A673 (cell line): ENCODE measurements around the gene EXPH5. TPM values are rescaled to one million over a fixed set of nuclear protein-coding genes. Genes with fewer than 3 reads are reported as not detected.

Experiments
- BruUV-seq: library from RNA; stranded (reverse); fragments of 400-500 nt; replicated peaks from 2 replicates; lab custom pipeline; 2021; lab: Mats Ljungman, UMichigan
- CTCF ChIA-PET: fragments of 300-600 bp; sonication (Branson Sonifier 250); formaldehyde crosslinking; loops from one replicate; lab custom pipeline; 2022; ENCODE audit warnings: antibody characterized with exemption; lab: Charles Lee
- POLR2A ChIA-PET: fragments of 300-600 bp; sonication (Branson Sonifier 250); formaldehyde crosslinking; loops from one replicate; lab custom pipeline; 2022; ENCODE audit warnings: antibody characterized with exemption; ENCODE audit not compliant: low non-redundant PET; lab: Charles Lee
- DNase-seq: peaks from one replicate; pipeline ENCODE4 v3.0.0-alpha.2; 2015; ENCODE audit warnings: low spot score
- H3K27ac ChIP-seq: fragments of 200-600 bp; sonication (generic); 2 replicates; pipeline ENCODE4 v1.5.1; 2016; ENCODE audit warnings: mixed run types, low read depth, mild to moderate bottlenecking, mixed read lengths, antibody characterized with exemption, low read length; ENCODE audit not compliant: poor library complexity, severe bottlenecking
- H3K27me3 ChIP-seq: fragments of 200-600 bp; sonication (generic); replicated peaks from 2 replicates; pipeline ENCODE4 v1.6.1; 2017; ENCODE audit warnings: mixed run types, low read depth, mild to moderate bottlenecking, mixed read lengths, antibody characterized with exemption, low read length; ENCODE audit not compliant: insufficient read depth, poor library complexity
- H3K36me3 ChIP-seq: fragments of 200-600 bp; sonication (generic); 2 replicates; pipeline ENCODE4 v1.6.1; 2016; ENCODE audit warnings: mixed run types, mild to moderate bottlenecking, mixed read lengths, antibody characterized with exemption, low read length; ENCODE audit not compliant: insufficient read depth, poor library complexity, severe bottlenecking
- H3K4me1 ChIP-seq: fragments of 200-600 bp; sonication (generic); 2 replicates; pipeline ENCODE4 v1.6.1; 2017; ENCODE audit warnings: mixed run types, mild to moderate bottlenecking, mixed read lengths, antibody characterized with exemption, low read length; ENCODE audit not compliant: insufficient read depth, poor library complexity, severe bottlenecking
- H3K4me3 ChIP-seq: fragments of 200-600 bp; sonication (generic); 2 replicates; pipeline ENCODE4 v1.5.1; 2016; ENCODE audit warnings: low read depth, mixed run types, mild to moderate bottlenecking, mixed read lengths, low read length; ENCODE audit not compliant: poor library complexity, severe bottlenecking
- H3K9me3 ChIP-seq: fragments of 200-600 bp; sonication (generic); 2 replicates; pipeline ENCODE4 v1.6.1; 2016; ENCODE audit warnings: mixed run types, low read depth, mild to moderate bottlenecking, mixed read lengths, antibody characterized with exemption, low read length; ENCODE audit not compliant: poor library complexity, severe bottlenecking
- CTCF ChIP-seq: fragments of 300-800, 200-600 bp; sonication (generic); conservative IDR thresholded peaks from 2 replicates; pipeline ENCODE4 v1.5.1; 2017; ENCODE audit warnings: low read depth, mild to moderate bottlenecking, antibody characterized with exemption, low read length, moderate library complexity, mixed read lengths
- EZH2 ChIP-seq: fragments of 200-600 bp; sonication (generic); IDR thresholded peaks from 2 replicates; pipeline ENCODE4 v1.6.1; 2017; ENCODE audit warnings: borderline replicate concordance, low read depth, mild to moderate bottlenecking, mixed read lengths, antibody characterized with exemption, low read length; ENCODE audit not compliant: poor library complexity, severe bottlenecking
- intact Hi-C: fragments of 100-400 bp; cut with micrococcal nuclease; formaldehyde crosslinking; loops from one replicate; pipeline ENCODE4 v1.10.0; 2022; ENCODE audit not compliant: unreplicated experiment
- total RNA-seq: library from RNA; stranded (reverse); gene quantifications from 2 replicates; pipeline ENCODE4 v1.2.3, GENCODE V29; 2021

The EXPH5 gene
- total RNA-seq, 1 experiment from 2014 or later: 0.26 TPM

- H3K27ac ChIP-seq: peak overlapping the region; percentile 97
- H3K4me3 ChIP-seq: peak overlapping the region; percentile 62
- no peaks in the 10 kb centered on the region for H3K27me3 ChIP-seq
- CTCF ChIA-PET: no interaction called here
- BruUV-seq: no TSS peak
- peaks cover 14% of the 10 kb centered on the region for H3K4me1 ChIP-seq
- TF ChIP-seq EZH2 (no peak), CTCF (no peak)
- intact Hi-C loops: loop anchor here (10.0 kb wide), 1 partner anchor 274 kb away; the partner anchor contains the start of genes ATM and NPAT
- no peak for DNase-seq
- POLR2A ChIA-PET: interaction anchor here (0.8 kb wide), 1 partner anchor 173 kb away, joined by 5 read pairs; no protein-coding TSS in a partner anchor
- H3K36me3 ChIP-seq: peaks cover 4% of the 10 kb centered on the region
- no peaks in the 10 kb centered on the region for H3K9me3 ChIP-seq
Measured at GRCh38 chr11:108498816-108499408, 94.7 kb downstream of the EXPH5 start.

- ChIA-PET CTCF (no interaction called here), POLR2A (interaction anchor here (0.8 kb wide), 1 partner anchor 173 kb away, joined by 5 read pairs; no protein-coding TSS in a partner anchor)
- BruUV-seq: TSS peak; percentile 36
- Histone ChIP-seq H3K4me1 (peaks cover 14% of the 10 kb centered on the region), H3K27ac (peak within 1 kb of the TSS; percentile 97), H3K27me3 (no peaks in the 10 kb centered on the region), H3K9me3 (no peaks in the 10 kb centered on the region), H3K36me3 (peaks cover 4% of the 10 kb centered on the region), H3K4me3 (peak within 1 kb of the TSS; percentile 62)
- intact Hi-C loops: loop anchor here (10.0 kb wide), 1 partner anchor 273 kb away; the partner anchor contains the start of genes ATM and NPAT
- no peak for TF ChIP-seq CTCF
- DNase-seq: peak; percentile 86
Measured at GRCh38 chr11:108498046-108498815, 95.3 kb downstream of the EXPH5 start, which contains the start of gene POGLUT3. POGLUT3 (minus strand) TSS chr11:108498384; CDS start chr11:108498366, 18 bp downstream.

DNA sequence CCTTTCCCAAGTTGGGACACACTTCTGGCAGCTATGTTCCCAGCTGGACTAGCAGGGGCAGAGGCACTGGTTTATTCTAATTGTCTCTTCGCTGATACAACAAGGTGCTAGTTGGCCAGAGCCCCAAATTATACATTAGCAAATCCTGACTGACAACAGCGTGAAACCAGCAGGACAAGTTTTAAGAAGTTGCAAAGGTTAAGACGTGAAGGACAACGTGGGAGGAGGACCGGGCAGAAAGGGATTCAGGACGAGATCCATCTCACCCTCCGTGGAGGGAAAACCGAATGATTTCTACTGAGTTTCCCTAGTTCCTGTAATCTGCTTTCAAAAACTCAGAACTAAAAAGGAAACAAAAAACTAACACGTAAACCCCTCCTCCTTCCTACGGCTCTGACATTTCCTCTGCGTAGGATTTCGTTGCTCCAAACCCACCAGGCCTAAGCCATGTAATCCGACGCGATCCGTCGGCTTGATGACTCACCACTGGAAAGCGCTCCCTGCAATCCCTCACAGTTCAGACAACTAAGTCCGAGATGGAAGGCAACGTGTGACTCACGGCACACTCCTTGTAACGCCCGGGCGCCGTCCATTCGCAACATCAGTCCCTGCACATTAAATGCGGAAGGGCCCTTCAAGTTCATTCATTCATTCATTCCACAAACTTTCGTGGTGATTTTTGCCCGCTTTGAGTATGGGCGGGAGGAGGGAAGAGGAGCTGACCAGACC is 96.1 kb downstream of the EXPH5 start:
- peaks cover 14% of the 10 kb centered on the region for H3K4me1 ChIP-seq
- POLR2A ChIA-PET: no interaction called here
- peaks cover 4% of the 10 kb centered on the region for H3K36me3 ChIP-seq
- H3K9me3 ChIP-seq: no peaks in the 10 kb centered on the region
- peak overlapping the region; percentile 62 for H3K4me3 ChIP-seq
- no peaks in the 10 kb centered on the region for H3K27me3 ChIP-seq
- peak overlapping the region; percentile 97 for H3K27ac ChIP-seq
- peak; percentile 98 for DNase-seq
- CTCF ChIA-PET: no interaction called here
- intact Hi-C loops: loop anchor here (10.0 kb wide), 1 partner anchor 273 kb away; the partner anchor contains the start of genes ATM and NPAT
- TF ChIP-seq CTCF (no peak), EZH2 (no peak)
- BruUV-seq: TSS peak; percentile 47
